GM12873 (cell line): ENCODE measurements around the gene DNPEP.

Source experiments
- TF ChIP-seq, protein P1 (sequence below): IDR thresholded peaks from 2 replicates; pipeline ENCODE4 v1.5.1; 2012; ENCODE audit warnings: low read depth, mild to moderate bottlenecking, moderate library complexity, low read length, control low read depth; ENCODE audit not compliant: insufficient read depth; ENCODE audit errors: missing control alignments

Gene DNPEP

GRCh38 chr2:219404291-219404910 lies 16.7 kb upstream of the DNPEP start:
- TF ChIP-seq, protein P1, sequence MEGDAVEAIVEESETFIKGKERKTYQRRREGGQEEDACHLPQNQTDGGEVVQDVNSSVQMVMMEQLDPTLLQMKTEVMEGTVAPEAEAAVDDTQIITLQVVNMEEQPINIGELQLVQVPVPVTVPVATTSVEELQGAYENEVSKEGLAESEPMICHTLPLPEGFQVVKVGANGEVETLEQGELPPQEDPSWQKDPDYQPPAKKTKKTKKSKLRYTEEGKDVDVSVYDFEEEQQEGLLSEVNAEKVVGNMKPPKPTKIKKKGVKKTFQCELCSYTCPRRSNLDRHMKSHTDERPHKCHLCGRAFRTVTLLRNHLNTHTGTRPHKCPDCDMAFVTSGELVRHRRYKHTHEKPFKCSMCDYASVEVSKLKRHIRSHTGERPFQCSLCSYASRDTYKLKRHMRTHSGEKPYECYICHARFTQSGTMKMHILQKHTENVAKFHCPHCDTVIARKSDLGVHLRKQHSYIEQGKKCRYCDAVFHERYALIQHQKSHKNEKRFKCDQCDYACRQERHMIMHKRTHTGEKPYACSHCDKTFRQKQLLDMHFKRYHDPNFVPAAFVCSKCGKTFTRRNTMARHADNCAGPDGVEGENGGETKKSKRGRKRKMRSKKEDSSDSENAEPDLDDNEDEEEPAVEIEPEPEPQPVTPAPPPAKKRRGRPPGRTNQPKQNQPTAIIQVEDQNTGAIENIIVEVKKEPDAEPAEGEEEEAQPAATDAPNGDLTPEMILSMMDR: no peak

DNA sequence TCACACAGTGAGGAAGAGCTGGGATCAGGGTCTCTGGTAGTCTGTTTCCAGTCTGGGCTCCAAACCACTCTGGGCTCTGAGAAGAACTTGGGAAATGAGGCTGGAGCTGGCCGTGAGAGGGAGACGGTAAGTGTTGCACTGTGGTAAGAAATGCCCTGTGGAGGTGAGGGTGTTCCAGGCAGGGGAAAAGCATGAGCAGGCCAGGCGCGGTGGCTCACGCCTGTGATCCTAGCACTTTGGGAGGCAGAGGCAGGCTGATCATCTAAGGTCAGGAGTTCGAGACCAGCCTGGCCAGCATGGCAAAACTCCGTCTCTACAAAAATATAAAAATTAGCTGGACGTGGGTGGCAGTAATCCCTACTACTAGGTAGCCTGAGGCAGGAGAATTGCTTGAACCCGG lies 16.1 kb upstream of the DNPEP start:
- TF ChIP-seq, protein P1: no peak

- TF ChIP-seq, protein P1: peak; percentile 89
Measured at GRCh38 chr2:219402665-219403515, 15.2 kb upstream of the DNPEP start.

- TF ChIP-seq, protein P1: no peak
Measured at GRCh38 chr2:219401606-219402005, 13.9 kb upstream of the DNPEP start.

DNA sequence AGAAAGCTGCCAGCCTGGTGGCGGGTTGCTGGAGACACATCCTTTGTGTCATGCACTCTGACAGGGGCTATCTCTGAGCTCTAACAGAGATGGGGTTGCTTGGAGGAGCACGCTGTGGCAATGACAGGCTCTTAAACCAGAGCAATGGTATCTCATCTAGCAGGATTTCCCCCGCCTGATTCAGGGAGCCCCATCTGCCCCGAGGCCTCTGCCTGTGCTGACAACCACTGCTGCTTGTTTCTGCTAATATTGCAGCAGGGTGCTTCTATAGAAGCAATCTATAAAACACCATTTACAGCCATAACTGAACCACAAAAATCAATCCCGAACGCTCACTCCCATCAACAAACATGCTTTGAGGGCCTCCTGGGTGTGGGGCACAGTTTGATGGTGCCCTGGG lies 12.8 kb upstream of the DNPEP start:
- TF ChIP-seq, protein P1: no peak

GRCh38 chr2:219399716-219400478 lies 12.2 kb upstream of the DNPEP start:
- TF ChIP-seq, protein P1: no peak
